ENCODE results near the gene GPSM1. TPM values are rescaled to one million over a fixed set of nuclear protein-coding genes. Genes with fewer than 3 reads are reported as not detected.

The GPSM1 gene
- total RNA-seq, 1 donor from 2014 or later: 31.7 TPM

DNA sequence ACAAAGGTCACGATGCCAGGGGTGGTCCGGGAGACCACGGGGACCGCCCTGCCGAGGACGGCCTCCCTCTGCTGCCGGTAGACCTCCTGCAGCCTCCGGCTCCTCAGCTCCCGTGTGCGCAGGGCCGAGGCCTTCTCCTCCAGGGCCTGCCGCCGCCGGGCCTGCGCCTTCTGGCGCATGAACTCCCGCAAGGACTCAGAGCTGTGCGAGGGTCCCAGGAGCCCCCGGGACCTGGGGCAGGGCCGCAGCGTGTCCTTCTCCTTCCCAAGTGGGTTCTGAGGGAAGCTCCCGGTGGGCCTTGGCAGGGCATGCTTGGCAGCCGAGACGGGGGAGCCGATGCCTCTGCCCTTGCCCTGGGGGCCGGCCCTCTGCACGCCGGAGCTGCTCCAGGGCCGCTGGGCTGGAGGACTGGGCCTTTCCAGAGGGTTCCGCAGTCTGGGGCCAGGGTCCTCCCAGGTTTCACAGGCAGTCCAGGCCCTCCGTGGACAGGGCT is 36.8 kb upstream of the GPSM1 start:
- H3K27me3 Mint-ChIP-seq (ENCODE audit: unreplicated experiment): peaks cover 9% of the 10 kb centered on the region
- TF ChIP-seq, protein P1, sequence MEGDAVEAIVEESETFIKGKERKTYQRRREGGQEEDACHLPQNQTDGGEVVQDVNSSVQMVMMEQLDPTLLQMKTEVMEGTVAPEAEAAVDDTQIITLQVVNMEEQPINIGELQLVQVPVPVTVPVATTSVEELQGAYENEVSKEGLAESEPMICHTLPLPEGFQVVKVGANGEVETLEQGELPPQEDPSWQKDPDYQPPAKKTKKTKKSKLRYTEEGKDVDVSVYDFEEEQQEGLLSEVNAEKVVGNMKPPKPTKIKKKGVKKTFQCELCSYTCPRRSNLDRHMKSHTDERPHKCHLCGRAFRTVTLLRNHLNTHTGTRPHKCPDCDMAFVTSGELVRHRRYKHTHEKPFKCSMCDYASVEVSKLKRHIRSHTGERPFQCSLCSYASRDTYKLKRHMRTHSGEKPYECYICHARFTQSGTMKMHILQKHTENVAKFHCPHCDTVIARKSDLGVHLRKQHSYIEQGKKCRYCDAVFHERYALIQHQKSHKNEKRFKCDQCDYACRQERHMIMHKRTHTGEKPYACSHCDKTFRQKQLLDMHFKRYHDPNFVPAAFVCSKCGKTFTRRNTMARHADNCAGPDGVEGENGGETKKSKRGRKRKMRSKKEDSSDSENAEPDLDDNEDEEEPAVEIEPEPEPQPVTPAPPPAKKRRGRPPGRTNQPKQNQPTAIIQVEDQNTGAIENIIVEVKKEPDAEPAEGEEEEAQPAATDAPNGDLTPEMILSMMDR (IDR thresholded peaks at IDR 0.05; ENCODE audit: unreplicated experiment): no peak
- DNase-seq (ENCODE audit: low spot score): no peak
- H3K27ac Mint-ChIP-seq (ENCODE audit: unreplicated experiment): no peak overlapping the region
- no peaks in the 10 kb centered on the region for H3K36me3 Mint-ChIP-seq (ENCODE audit: low read depth, unreplicated experiment)
- H3K9me3 Mint-ChIP-seq (ENCODE audit: unreplicated experiment): no peaks in the 10 kb centered on the region
- H3K4me1 Mint-ChIP-seq (ENCODE audit: unreplicated experiment): no peaks in the 10 kb centered on the region
- no peak overlapping the region for H3K4me3 Mint-ChIP-seq (ENCODE audit: unreplicated experiment)

DNA sequence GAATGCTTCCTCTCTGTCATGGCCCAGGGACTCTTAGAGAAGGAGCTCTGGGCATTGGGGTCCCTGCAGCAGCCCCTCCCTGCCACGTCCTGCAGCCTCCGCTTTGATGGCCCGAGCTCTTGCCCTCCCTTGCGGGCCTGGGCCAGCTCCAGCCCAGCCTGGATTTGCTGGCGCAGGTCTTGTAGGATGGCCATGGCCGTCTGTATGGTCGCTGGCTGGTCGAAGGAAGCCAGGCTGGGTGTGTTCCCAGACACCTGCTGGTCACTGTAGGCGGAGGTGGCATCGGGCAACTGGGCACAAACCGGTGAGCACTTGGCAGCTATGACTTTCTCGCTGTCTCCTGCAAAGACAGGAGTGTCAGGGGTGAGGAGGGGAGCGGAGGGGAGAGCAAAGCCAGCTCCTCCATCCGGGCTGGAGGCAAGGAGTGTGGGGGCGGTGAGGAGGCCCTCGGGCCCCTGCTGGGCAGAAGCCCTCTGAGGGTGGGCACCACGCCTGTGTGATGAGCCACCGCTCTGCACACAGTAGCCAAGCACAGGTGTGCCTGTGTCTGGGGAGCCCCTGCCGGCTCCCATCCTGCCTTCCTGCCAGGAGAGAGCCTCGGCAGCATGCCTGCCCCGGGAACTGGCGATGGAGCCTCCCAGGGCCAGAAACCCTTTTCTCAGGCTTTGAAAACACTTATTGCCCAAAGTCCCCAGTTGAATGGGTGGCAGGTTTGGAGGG is 35.9 kb upstream of the GPSM1 start:
- H3K4me1 Mint-ChIP-seq (ENCODE audit: unreplicated experiment): no peaks in the 10 kb centered on the region
- no peak overlapping the region for H3K4me3 Mint-ChIP-seq (ENCODE audit: unreplicated experiment)
- peaks cover 9% of the 10 kb centered on the region for H3K27me3 Mint-ChIP-seq (ENCODE audit: unreplicated experiment)
- no peaks in the 10 kb centered on the region for H3K36me3 Mint-ChIP-seq (ENCODE audit: low read depth, unreplicated experiment)
- no peaks in the 10 kb centered on the region for H3K9me3 Mint-ChIP-seq (ENCODE audit: unreplicated experiment)
- no peak for DNase-seq (ENCODE audit: low spot score)
- H3K27ac Mint-ChIP-seq (ENCODE audit: unreplicated experiment): no peak overlapping the region
- TF ChIP-seq, protein P1 (IDR thresholded peaks at IDR 0.05; ENCODE audit: unreplicated experiment): no peak

DNA sequence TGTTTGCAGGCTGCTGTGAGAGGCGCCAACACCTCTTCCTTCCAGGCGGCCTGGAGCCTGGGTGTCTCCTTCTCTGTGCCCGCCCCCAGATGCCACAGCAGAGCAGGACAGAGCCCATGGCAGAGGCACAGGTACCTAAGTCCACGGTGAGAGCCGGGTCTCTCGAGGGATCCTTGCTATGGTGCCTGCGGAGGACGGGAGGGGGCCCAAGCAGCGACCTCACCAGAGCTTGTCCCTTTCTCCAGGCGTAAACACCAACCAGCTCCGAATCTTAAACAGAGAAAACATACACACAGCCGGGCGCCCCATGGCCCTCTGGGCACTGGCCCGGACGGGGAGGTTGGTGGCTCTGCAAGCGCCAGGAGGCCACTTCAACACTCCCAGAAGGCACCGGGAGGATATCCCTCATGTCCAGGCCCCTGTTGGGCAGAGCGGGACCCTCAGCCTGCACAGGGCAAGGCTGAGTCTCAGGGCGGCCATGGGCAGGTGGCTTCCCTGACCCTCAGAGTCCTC is 35.3 kb upstream of the GPSM1 start:
- TF ChIP-seq, protein P1 (IDR thresholded peaks at IDR 0.05; ENCODE audit: unreplicated experiment): no peak
- Mint-ChIP-seq H3K27ac (ENCODE audit: unreplicated experiment) (no peak overlapping the region), H3K36me3 (ENCODE audit: low read depth, unreplicated experiment) (no peaks in the 10 kb centered on the region), H3K27me3 (ENCODE audit: unreplicated experiment) (peaks cover 9% of the 10 kb centered on the region), H3K9me3 (ENCODE audit: unreplicated experiment) (no peaks in the 10 kb centered on the region), H3K4me3 (ENCODE audit: unreplicated experiment) (no peak overlapping the region), H3K4me1 (ENCODE audit: unreplicated experiment) (no peaks in the 10 kb centered on the region)
- DNase-seq (ENCODE audit: low spot score): no peak

DNA sequence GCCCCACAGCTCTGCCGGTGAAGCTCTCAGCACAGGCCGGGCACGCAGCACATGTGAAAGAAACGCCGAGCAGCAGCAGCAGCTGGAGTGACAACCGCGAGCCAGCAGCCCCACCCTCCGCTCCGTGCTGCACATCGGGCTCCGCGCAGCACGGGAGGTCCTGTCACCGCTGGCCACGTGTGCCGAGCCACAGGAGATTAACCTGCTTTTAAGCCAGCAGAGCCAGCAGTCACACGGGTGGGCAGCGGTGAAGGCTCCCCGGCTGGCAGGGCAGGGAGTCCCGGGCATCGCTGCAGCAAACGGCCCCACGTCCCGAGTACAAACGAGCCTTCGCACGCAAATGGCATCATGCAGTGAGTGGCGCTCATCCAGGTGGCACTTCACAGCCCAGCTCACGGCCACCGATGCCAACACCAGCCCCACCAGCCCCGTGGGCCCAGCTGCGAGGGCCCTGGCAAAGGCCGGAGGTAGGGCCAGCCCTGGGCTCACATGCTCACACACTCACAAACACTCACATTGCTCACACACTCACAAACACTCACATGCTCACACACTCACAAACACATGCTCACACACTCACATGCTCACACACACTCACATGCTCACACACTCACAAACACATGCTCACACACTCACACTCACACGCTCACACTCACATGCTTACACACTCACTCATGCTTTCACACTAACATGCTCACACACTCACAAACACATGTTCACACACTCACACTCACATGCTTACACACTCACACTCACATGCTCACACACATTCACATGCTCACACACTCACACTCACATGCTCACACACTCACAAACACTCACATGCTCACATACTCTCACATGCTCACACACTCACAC is 34.5 kb upstream of the GPSM1 start:
- Mint-ChIP-seq H3K4me3 (ENCODE audit: unreplicated experiment) (no peak overlapping the region), H3K27ac (ENCODE audit: unreplicated experiment) (no peak overlapping the region), H3K9me3 (ENCODE audit: unreplicated experiment) (no peaks in the 10 kb centered on the region), H3K4me1 (ENCODE audit: unreplicated experiment) (no peaks in the 10 kb centered on the region), H3K27me3 (ENCODE audit: unreplicated experiment) (peaks cover 6% of the 10 kb centered on the region), H3K36me3 (ENCODE audit: low read depth, unreplicated experiment) (no peaks in the 10 kb centered on the region)
- TF ChIP-seq, protein P1 (IDR thresholded peaks at IDR 0.05; ENCODE audit: unreplicated experiment): no peak
- DNase-seq (ENCODE audit: low spot score): no peak
